Tibial artery (tissue), 4 donors: Measurements from ENCODE around the gene RECQL5.

ENCODE experiments used
- DNase-seq, 2 donors: peaks; one replicate each; pipeline ENCODE4 v3.0.0-alpha.2; 2019
- H3K27ac ChIP-seq, 2 donors: fragments of 200-600 bp; sonication (generic) in 1 of 2; 1 replicate in 1 of 2; 2 replicates in 1 of 2; pipeline ENCODE4 v1.5.1; 2018 to 2019; ENCODE audit warnings: mild to moderate bottlenecking in 1 of 2
- H3K27me3 ChIP-seq, 2 donors: fragments of 200-600 bp; sonication (generic) in 1 of 2; one replicate each; pipeline versions ENCODE4 v1.5.1 to v1.6.0; 2016 to 2019
- H3K36me3 ChIP-seq, 3 donors: fragments of 200-600 bp; sonication (generic) in 2 of 3; one replicate each; pipeline ENCODE4 v1.5.1; 2016 to 2019; ENCODE audit warnings: mild to moderate bottlenecking in 2 of 3
- H3K4me1 ChIP-seq, 4 donors: fragments of 200-600 bp; sonication (generic) in 2 of 4; 1 replicate in 3 of 4; 2 replicates in 1 of 4; pipeline ENCODE4 v1.5.1; 2016 to 2019
- H3K4me3 ChIP-seq, 2 donors: fragments of 200-600 bp; sonication (generic) in 1 of 2; 1 replicate in 1 of 2; 2 replicates in 1 of 2; pipeline ENCODE4 v1.5.1; 2018 to 2019; ENCODE audit warnings: mild to moderate bottlenecking in 2 of 2
- H3K9me3 ChIP-seq, 3 donors: fragments of 200-600 bp; sonication (generic) in 1 of 3; one replicate each; pipeline ENCODE4 v1.5.1; 2016 to 2019
- CTCF ChIP-seq, 2 experiments: fragments of 200-600 bp in 1 of 2; fragments of 450-650 bp in 1 of 2; IDR thresholded peaks; one replicate each; pipeline ENCODE4 v1.5.1; 2017 to 2019; ENCODE audit warnings: antibody characterized with exemption in 2 of 2, mild to moderate bottlenecking in 1 of 2, moderate library complexity in 1 of 2
- intact Hi-C: fragments of 100-400 bp; cut with DNase I; formaldehyde crosslinking; loops from one replicate; pipeline ENCODE4 v1.15.0; 2023; ENCODE audit warnings: low total_unique reads

Gene RECQL5

DNA sequence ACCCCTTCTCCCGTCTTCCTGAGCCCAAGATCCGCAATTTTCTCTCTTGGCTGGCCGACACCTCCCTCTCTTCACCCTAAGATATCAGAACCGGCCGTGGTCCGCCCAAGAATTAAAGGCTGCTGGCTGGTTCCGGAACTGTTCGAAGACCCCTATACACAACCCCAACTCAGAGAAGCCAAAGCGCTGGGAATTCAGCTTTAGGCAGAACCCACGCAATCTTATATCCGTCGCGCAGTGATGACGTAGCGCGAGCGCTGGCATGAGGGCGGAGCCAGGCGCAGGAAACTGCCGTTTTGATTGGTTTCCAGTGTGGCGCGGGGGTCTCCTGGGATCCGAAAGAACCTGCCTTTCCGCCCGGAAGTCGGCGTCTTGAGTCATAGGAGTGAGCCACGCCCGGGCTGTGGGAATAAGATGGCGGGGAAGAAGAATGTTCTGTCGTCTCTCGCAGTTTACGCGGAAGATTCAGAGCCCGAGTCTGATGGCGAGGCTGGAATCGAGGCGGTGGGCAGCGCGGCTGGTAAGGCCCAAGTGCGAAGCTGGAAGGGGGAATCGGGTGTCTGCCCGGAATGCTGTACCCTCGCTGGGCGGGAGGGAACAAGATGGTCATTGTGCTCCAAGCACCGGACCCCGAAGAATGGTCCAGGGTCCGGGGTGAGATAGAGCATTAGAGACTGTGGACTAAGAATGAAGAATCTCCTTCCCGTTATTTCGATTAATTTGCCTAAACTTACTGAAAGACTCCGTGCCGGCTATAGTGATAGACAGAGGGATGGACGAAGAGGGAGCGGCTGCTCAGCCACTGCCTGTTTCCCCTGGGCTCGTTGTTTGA lies at the start of gene RECQL5, which contains the start of gene SAP30BP:
Gene RECQL5 (minus strand): TSS at position 196 of the 832 bp plus-strand sequence. CDS start 597 bp downstream, outside the sequence.
Gene SAP30BP (plus strand): TSS at position 380 of the 832 bp plus-strand sequence. CDS start 35 bp downstream, at position 415.
- Histone ChIP-seq H3K4me3 (peak within 1 kb of the TSS; percentile 88 to 96), H3K27ac (peak within 1 kb of the TSS; percentile 90 to 91), H3K27me3 (no peaks in the 10 kb centered on the region), H3K36me3 (peaks cover 39 to 53% (median 40%) of the 10 kb centered on the region in 3 donors), H3K9me3 (no peaks in the 10 kb centered on the region), H3K4me1 (peaks cover 0 to 38% (median 19%) of the 10 kb centered on the region in 4 donors)
- DNase-seq = peak; percentile 98
- peak in 1 of 2 experiments; percentile 7 for TF ChIP-seq CTCF (IDR thresholded peaks at IDR 0.05)
- intact Hi-C loops = loop anchor here (5.0 kb wide), 1 partner anchor 35 kb away; the partner anchor contains the start of gene SMIM5

- TF ChIP-seq CTCF (IDR thresholded peaks at IDR 0.05) = no peak
- peaks cover 0 to 20% of the 10 kb centered on the region in 2 donors for H3K27me3 ChIP-seq
- H3K27ac ChIP-seq = no peak overlapping the region
- DNase-seq = no peak
- H3K36me3 ChIP-seq = peaks cover 9 to 16% (median 11%) of the 10 kb centered on the region in 3 donors
- no peak overlapping the region for H3K4me3 ChIP-seq
- H3K4me1 ChIP-seq = no peaks in the 10 kb centered on the region
- intact Hi-C loops = no loop called here
- no peaks in the 10 kb centered on the region for H3K9me3 ChIP-seq
These were observed 45.5 kb upstream of the RECQL5 start for GRCh38 chr17:75712446-75712845.

GRCh38 chr17:75707079-75707571 lies 40.2 kb upstream of the RECQL5 start:
- Histone ChIP-seq H3K27ac (no peak overlapping the region), H3K4me3 (no peak overlapping the region), H3K9me3 (no peaks in the 10 kb centered on the region), H3K27me3 (peaks cover 0 to 5% of the 10 kb centered on the region in 2 donors), H3K4me1 (no peaks in the 10 kb centered on the region), H3K36me3 (peaks cover 62 to 69% (median 64%) of the 10 kb centered on the region in 3 donors)
- TF ChIP-seq CTCF (IDR thresholded peaks at IDR 0.05) = no peak
- peak; percentile 42 to 73 for DNase-seq
- intact Hi-C loops = no loop called here

DNA sequence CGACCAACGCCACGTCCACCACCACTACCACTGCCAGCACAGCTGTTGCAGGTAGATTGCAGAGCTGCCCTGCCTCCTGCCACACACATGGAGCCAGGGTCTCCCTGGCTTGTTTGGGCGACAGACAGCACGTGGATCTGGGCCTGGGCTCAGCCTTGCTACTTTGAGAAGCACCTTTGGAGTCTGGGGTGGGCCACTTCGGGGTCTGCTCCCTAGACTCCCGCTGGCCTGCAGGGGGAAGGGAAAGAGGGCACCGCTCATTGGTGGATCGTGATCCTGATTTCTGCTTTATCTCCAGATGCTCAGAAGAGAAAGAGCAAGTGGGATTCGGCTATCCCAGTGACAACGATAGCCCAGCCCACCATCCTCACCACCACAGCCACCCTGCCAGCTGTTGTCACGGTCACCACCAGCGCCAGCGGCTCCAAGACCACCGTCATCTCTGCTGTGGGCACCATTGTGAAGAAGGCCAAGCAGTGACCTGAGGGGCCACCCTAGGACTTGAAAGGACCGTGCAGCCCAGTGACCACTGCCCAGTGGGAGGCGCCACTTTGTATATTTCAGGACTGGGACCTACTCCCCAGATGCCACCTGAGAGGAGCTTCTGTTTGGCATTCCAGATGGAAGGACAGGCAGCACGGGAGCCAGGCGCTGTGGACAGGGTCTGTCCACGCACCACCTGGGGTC lies 39.2 kb upstream of the RECQL5 start:
- no peak for DNase-seq
- Histone ChIP-seq H3K27ac (no peak overlapping the region), H3K9me3 (no peaks in the 10 kb centered on the region), H3K27me3 (no peaks in the 10 kb centered on the region), H3K36me3 (peaks cover 72 to 78% (median 73%) of the 10 kb centered on the region in 3 donors), H3K4me3 (no peak overlapping the region), H3K4me1 (peaks cover 0 to 3% (median 0%) of the 10 kb centered on the region in 4 donors)
- intact Hi-C loops = no loop called here
- TF ChIP-seq CTCF (IDR thresholded peaks at IDR 0.05) = no peak

DNA sequence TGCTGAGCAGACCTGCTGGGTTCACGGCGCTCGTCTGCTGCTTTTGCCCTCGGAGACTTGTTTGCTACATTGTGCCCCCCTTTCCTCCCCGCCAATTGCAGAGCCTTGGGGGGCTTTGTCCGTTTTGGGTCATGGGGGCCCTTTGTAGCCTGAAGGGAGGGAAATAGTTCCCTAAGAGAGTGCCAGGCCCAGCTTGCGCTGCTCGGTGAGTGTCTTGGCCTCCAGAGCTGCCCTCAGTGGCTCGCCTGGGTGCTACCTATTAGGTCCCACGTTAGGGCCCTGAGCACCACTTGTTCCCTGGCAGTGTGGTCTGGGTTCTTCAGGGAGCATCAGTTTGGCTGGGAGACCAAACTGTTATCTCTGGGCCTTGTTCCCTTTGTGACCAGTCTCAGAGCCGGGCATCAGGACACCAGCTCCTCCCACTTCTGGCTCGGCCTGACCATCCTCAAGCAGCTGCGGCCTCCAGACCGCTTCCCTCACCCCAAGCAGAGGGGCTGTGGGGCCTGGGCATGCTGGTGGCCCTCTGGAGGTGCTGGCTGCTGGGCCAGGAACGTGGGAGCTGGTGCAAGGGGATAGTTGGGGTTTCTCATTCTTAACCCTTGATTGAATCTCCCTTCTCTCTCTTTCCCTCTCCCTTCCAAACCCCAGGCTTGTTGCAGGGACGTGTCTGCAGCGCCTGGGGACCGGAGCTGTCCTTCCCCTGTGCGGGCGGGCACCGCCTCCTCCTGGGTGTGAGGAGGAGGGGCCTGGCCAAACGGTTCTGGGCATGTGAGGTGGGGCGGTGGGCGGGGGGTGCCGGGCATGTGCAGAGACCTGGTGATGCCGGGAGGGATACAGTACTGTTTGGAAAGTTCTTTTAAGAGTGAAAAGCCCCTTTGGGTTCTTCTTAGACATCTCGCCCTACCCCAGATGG lies 38.3 kb upstream of the RECQL5 start:
- no peak for TF ChIP-seq CTCF (IDR thresholded peaks at IDR 0.05)
- no peak overlapping the region for H3K27ac ChIP-seq
- H3K9me3 ChIP-seq = no peaks in the 10 kb centered on the region
- intact Hi-C loops = no loop called here
- DNase-seq = no peak
- peaks cover 81 to 88% (median 83%) of the 10 kb centered on the region in 3 donors for H3K36me3 ChIP-seq
- peaks cover 0 to 8% (median 0%) of the 10 kb centered on the region in 4 donors for H3K4me1 ChIP-seq
- no peak overlapping the region for H3K4me3 ChIP-seq
- H3K27me3 ChIP-seq = no peaks in the 10 kb centered on the region
